OCI-LY7 (cell line): Measurements from ENCODE around the gene CPPED1. TPM values are rescaled to one million over a fixed set of nuclear protein-coding genes. Genes with fewer than 3 reads are reported as not detected.

Source experiments
- BruUV-seq: library from RNA; stranded (reverse); fragments of 400-500 nt; replicated peaks from 2 replicates; lab custom pipeline; 2021; lab: Mats Ljungman, UMichigan
- CTCF ChIA-PET: fragments of 300-600 bp; sonication (Branson Sonifier 250); formaldehyde crosslinking; loops from one replicate; lab custom pipeline; 2022; ENCODE audit warnings: antibody characterized with exemption; ENCODE audit not compliant: unreplicated experiment; lab: Charles Lee
- POLR2A ChIA-PET: fragments of 300-600 bp; sonication (Branson Sonifier 250); formaldehyde crosslinking; loops from one replicate; lab custom pipeline; 2022; ENCODE audit warnings: antibody characterized with exemption; lab: Charles Lee
- DNase-seq: peaks from one replicate; pipeline ENCODE4 v3.0.0-alpha.2; 2015; ENCODE audit warnings: low spot score
- H2AFZ ChIP-seq: fragments of 200-600 bp; sonication (generic), shearing (Covaris generic); 2 replicates; pipeline ENCODE4 v1.6.1; 2014; ENCODE audit warnings: mild to moderate bottlenecking, antibody characterized with exemption, low read length, moderate library complexity
- H3K27ac ChIP-seq: fragments of 200-600 bp; sonication (generic); 2 replicates; pipeline ENCODE4 v1.5.1; 2014; ENCODE audit warnings: mixed run types, low read depth, mild to moderate bottlenecking, moderate library complexity, low read length, inconsistent platforms; ENCODE audit not compliant: poor library complexity, severe bottlenecking
- H3K36me3 ChIP-seq: fragments of 200-600 bp; sonication (generic); 2 replicates; pipeline ENCODE4 v1.6.1; 2014; ENCODE audit warnings: mild to moderate bottlenecking, antibody characterized with exemption, low read length, moderate library complexity, mixed read lengths; ENCODE audit not compliant: insufficient read depth
- H3K4me1 ChIP-seq: fragments of 200-600 bp; sonication (generic); 2 replicates; pipeline ENCODE4 v1.5.1; 2014; ENCODE audit warnings: mild to moderate bottlenecking, low read length; ENCODE audit not compliant: insufficient read depth, poor library complexity, severe bottlenecking
- H3K4me2 ChIP-seq: fragments of 200-600 bp; sonication (generic); 2 replicates; pipeline ENCODE4 v1.6.1; 2014; ENCODE audit warnings: mild to moderate bottlenecking, low read length
- H3K4me3 ChIP-seq: fragments of 200-600 bp; sonication (generic); 2 replicates; pipeline ENCODE4 v1.5.1; 2014; ENCODE audit warnings: mild to moderate bottlenecking, low read depth, low read length; ENCODE audit not compliant: poor library complexity, severe bottlenecking
- H3K79me2 ChIP-seq: fragments of 200-600 bp; sonication (generic); 2 replicates; pipeline ENCODE4 v1.6.1; 2016; ENCODE audit warnings: low read depth, mild to moderate bottlenecking, low read length, moderate library complexity, mixed read lengths; ENCODE audit not compliant: insufficient read depth
- H3K9me2 ChIP-seq: fragments of 200-600 bp; sonication (generic); 2 replicates; pipeline ENCODE4 v1.6.1; 2016; ENCODE audit warnings: mild to moderate bottlenecking, low read length, mixed read lengths; ENCODE audit not compliant: insufficient read depth
- H3K9me3 ChIP-seq: fragments of 200-600 bp; sonication (generic); 2 replicates; pipeline ENCODE4 v1.6.1; 2014; ENCODE audit warnings: mild to moderate bottlenecking, mixed run types, low read length, mixed read lengths
- H4K20me1 ChIP-seq: fragments of 200-600 bp; sonication (generic); 2 replicates; pipeline ENCODE4 v1.6.1; 2014; ENCODE audit warnings: mild to moderate bottlenecking, antibody characterized with exemption, low read length, moderate library complexity, mixed read lengths; ENCODE audit not compliant: insufficient read depth
- CTCF ChIP-seq: fragments of 200-600 bp; sonication (generic); conservative IDR thresholded peaks from 2 replicates; pipeline ENCODE4 v1.5.1; 2014; ENCODE audit warnings: mild to moderate bottlenecking, antibody characterized with exemption, low read length, moderate library complexity, mixed read lengths
- EZH2phosphoT487 ChIP-seq: fragments of 200-600 bp; sonication (generic); IDR thresholded peaks from 2 replicates; pipeline ENCODE4 v1.6.1; 2018; ENCODE audit warnings: low read depth, borderline replicate concordance, mild to moderate bottlenecking, mixed run types, antibody characterized with exemption, low read length, moderate library complexity, mixed read lengths
- intact Hi-C: fragments of 100-400 bp; cut with micrococcal nuclease; formaldehyde crosslinking; loops from one replicate; pipeline ENCODE4 v1.10.0; 2022; ENCODE audit not compliant: unreplicated experiment
- total RNA-seq, 2 experiments: library from RNA; depleted of rRNA in 1 of 2; stranded (reverse); fragments of >200 nt in 1 of 2; shearing (Covaris generic) in 1 of 2; gene quantifications; 2 replicates each; pipeline ENCODE4 v1.2.3, GENCODE V29; 2014 to 2022

CPPED1 gene
- total RNA-seq, 2 experiments from 2014 or later = 8.6 to 14.2 TPM

- no TSS peak for BruUV-seq
- Histone ChIP-seq H2AFZ (no peak overlapping the region), H3K4me2 (no peak overlapping the region), H3K4me3 (no peak overlapping the region), H3K4me1 (no peaks in the 10 kb centered on the region), H3K27ac (no peak overlapping the region), H3K9me2 (no peaks in the 10 kb centered on the region), H3K79me2 (0 out of 2 replicates have a peak, but pooled peaks cover 4% of the 10 kb centered on the region), H3K36me3 (peaks cover 23% of the 10 kb centered on the region), H4K20me1 (no peaks in the 10 kb centered on the region), H3K9me3 (peaks cover 12% of the 10 kb centered on the region; the same call in 1 of the 2 replicates)
- DNase-seq = no peak
- CTCF ChIA-PET = no interaction called here
- TF ChIP-seq CTCF (no peak), EZH2phosphoT487 (no peak)
- intact Hi-C loops = no loop called here
- POLR2A ChIA-PET = no interaction called here
These were observed 14.9 kb downstream of the CPPED1 start for GRCh38 chr16:12788758-12789157.

GRCh38 chr16:12786081-12786480 is 17.6 kb downstream of the CPPED1 start:
- intact Hi-C loops = no loop called here

More at GRCh38 chr16:12786081-12786480, 17.6 kb downstream of the CPPED1 start:
- no peak for TF ChIP-seq EZH2phosphoT487
- no peak for TF ChIP-seq CTCF
- H4K20me1 ChIP-seq = no peaks in the 10 kb centered on the region
- H2AFZ ChIP-seq = no peak overlapping the region
- no peaks in the 10 kb centered on the region for H3K9me2 ChIP-seq
- H3K36me3 ChIP-seq = peaks cover 11% of the 10 kb centered on the region
- POLR2A ChIA-PET = no interaction called here
- H3K9me3 ChIP-seq = peaks cover 12% of the 10 kb centered on the region; the same call in 1 of the 2 replicates
- 0 out of 2 replicates have a peak, but pooled peaks cover 4% of the 10 kb centered on the region for H3K79me2 ChIP-seq
- H3K27ac ChIP-seq = no peak overlapping the region
- CTCF ChIA-PET = no interaction called here
- no TSS peak for BruUV-seq
- DNase-seq = no peak
- H3K4me2 ChIP-seq = no peak overlapping the region
- H3K4me3 ChIP-seq = no peak overlapping the region
- H3K4me1 ChIP-seq = no peaks in the 10 kb centered on the region
